GM12878 (cell line): Measurements from ENCODE around the gene PKHD1. TPM values are rescaled to one million over a fixed set of nuclear protein-coding genes. Genes with fewer than 3 reads are reported as not detected.

Source experiments
- ATAC-seq: fragments of 200-7000 bp; cut with Tn5 transposase; 3 replicates; pipeline ENCODE4 v1.9.1; 2020; ENCODE audit warnings: mild to moderate bottlenecking, moderate library complexity
- BruUV-seq: library from RNA; stranded (reverse); fragments of 400-500 nt; replicated peaks from 2 replicates; lab custom pipeline; 2021; lab: Mats Ljungman, UMichigan
- CTCF ChIA-PET: fragments of 300-600 bp; sonication (Branson Sonifier 250); formaldehyde crosslinking; extraction: SDS; loops from one replicate; lab custom pipeline; 2021; ENCODE audit warnings: inconsistent platforms; lab: Yijun Ruan, JAX
- POLR2A ChIA-PET: fragments of 350-600 bp; formaldehyde crosslinking; extraction: SDS; loops from one replicate; lab custom pipeline; 2021; ENCODE audit warnings: inconsistent platforms; lab: Charles Lee
- RAD21 ChIA-PET: fragments of 300-600 bp; sonication (Branson Sonifier 250); formaldehyde crosslinking; loops from one replicate; lab custom pipeline; 2023; ENCODE audit warnings: antibody characterized with exemption; ENCODE audit not compliant: unreplicated experiment; lab: Charles Lee
- SMC1A ChIA-PET: fragments of 300-600 bp; sonication (Branson Sonifier 250); formaldehyde crosslinking; loops from one replicate; lab custom pipeline; 2023; ENCODE audit not compliant: unreplicated experiment, uncharacterized antibody; lab: Charles Lee
- DNase-seq: peaks from one replicate; pipeline ENCODE4 v3.0.0-alpha.2; 2011; ENCODE audit warnings: low read depth, low spot score
- FAIRE-seq: peaks from 3 replicates; lab custom pipeline; 2011; peaks lifted over from hg19 to GRCh38; lab: Jason Lieb, UNC
- H2AFZ ChIP-seq: 2 replicates; pipeline ENCODE4 v1.6.0; 2011; ENCODE audit warnings: low read depth, low read length, control low read depth; ENCODE audit not compliant: control insufficient read depth
- H3K27ac ChIP-seq: 2 replicates; pipeline ENCODE4 v1.5.1; 2011; ENCODE audit warnings: control low read depth; ENCODE audit not compliant: control insufficient read depth, insufficient read depth
- H3K27me3 ChIP-seq, 2 experiments: replicated peaks in 1 of 2; 2 replicates each; pipeline versions ENCODE4 v1.6.0 to v1.6.1; 2011; ENCODE audit warnings: low read length in 1 of 2; ENCODE audit not compliant: control insufficient read depth in 2 of 2, insufficient read depth in 2 of 2
- H3K36me3 ChIP-seq, 2 experiments: 2 replicates each; pipeline ENCODE4 v1.5.1; 2011; ENCODE audit warnings: low read length in 1 of 2; ENCODE audit not compliant: control insufficient read depth in 2 of 2, insufficient read depth in 2 of 2
- H3K4me1 ChIP-seq: 2 replicates; pipeline ENCODE4 v1.6.1; 2011; ENCODE audit warnings: mild to moderate bottlenecking, low read length, moderate library complexity, mixed read lengths; ENCODE audit not compliant: control insufficient read depth, insufficient read depth
- H3K4me2 ChIP-seq: 2 replicates; pipeline ENCODE4 v1.6.0; 2011; ENCODE audit warnings: control low read depth; ENCODE audit not compliant: control insufficient read depth, insufficient read depth
- H3K4me3 ChIP-seq: fragments of 200-600 bp; sonication (generic); 2 replicates; pipeline ENCODE4 v1.5.1; 2016
- H3K79me2 ChIP-seq: 2 replicates; pipeline ENCODE4 v1.6.0; 2011; ENCODE audit warnings: low read length; ENCODE audit not compliant: control insufficient read depth, insufficient read depth
- H3K9ac ChIP-seq: 2 replicates; pipeline ENCODE4 v1.8.0; 2011; ENCODE audit warnings: low read length, control low read depth, mixed read lengths; ENCODE audit not compliant: control insufficient read depth, insufficient read depth
- H3K9me3 ChIP-seq: replicated peaks from 3 replicates; pipeline ENCODE4 v1.5.1; 2011; ENCODE audit warnings: mild to moderate bottlenecking, low read length; ENCODE audit not compliant: control insufficient read depth, insufficient read depth
- H4K20me1 ChIP-seq: 2 replicates; pipeline ENCODE4 v1.6.0; 2011; ENCODE audit not compliant: control insufficient read depth, insufficient read depth
- BHLHE40 ChIP-seq, 2 experiments: fragments of 450-650 bp in 1 of 2; IDR thresholded peaks; 2 replicates each; pipeline ENCODE4 v1.6.1; 2011 to 2017; ENCODE audit warnings: low read depth in 2 of 2, borderline replicate concordance in 1 of 2, improper control_type of control experiment in 1 of 2, low read length in 1 of 2, mild to moderate bottlenecking in 1 of 2
- ELK1 ChIP-seq: IDR thresholded peaks from 2 replicates; pipeline ENCODE4 v1.6.1; 2012; ENCODE audit warnings: low read depth, low read length, improper control_type of control experiment
- ESRRA ChIP-seq: IDR thresholded peaks from 2 replicates; pipeline ENCODE4 v1.6.1; 2012; ENCODE audit warnings: mild to moderate bottlenecking, low read length, improper control_type of control experiment
- HCFC1 ChIP-seq: fragments of 150-350 bp; IDR thresholded peaks from 2 replicates; pipeline ENCODE4 v1.6.1; 2014; ENCODE audit warnings: low read length
- NFIC ChIP-seq: IDR thresholded peaks from 2 replicates; pipeline ENCODE4 v1.6.1; 2012; ENCODE audit warnings: low read depth, mild to moderate bottlenecking, inconsistent platforms, low read length, moderate library complexity
- NR2C2 ChIP-seq: IDR thresholded peaks from 2 replicates; pipeline ENCODE4 v1.6.1; 2011; ENCODE audit warnings: borderline replicate concordance, low read depth; ENCODE audit not compliant: control insufficient read depth, insufficient read length
- RELB ChIP-seq: fragments of 450-650 bp; IDR thresholded peaks from 2 replicates; pipeline ENCODE4 v1.6.1; 2017; ENCODE audit warnings: low read depth, mild to moderate bottlenecking, moderate library complexity
- RUNX3 ChIP-seq: IDR thresholded peaks from 2 replicates; pipeline ENCODE4 v1.6.1; 2012; ENCODE audit warnings: low read length, inconsistent platforms
- SMAD1 ChIP-seq: fragments of 450-650 bp; IDR thresholded peaks from 2 replicates; pipeline ENCODE4 v1.6.1; 2018; ENCODE audit warnings: mild to moderate bottlenecking, low read depth; ENCODE audit not compliant: partially characterized antibody
- SMARCA5 ChIP-seq: fragments of 450-650 bp; IDR thresholded peaks from 2 replicates; pipeline ENCODE4 v1.6.1; 2017; ENCODE audit warnings: mild to moderate bottlenecking
- SREBF1 ChIP-seq: IDR thresholded peaks from 2 replicates; pipeline ENCODE4 v1.6.1; 2012; ENCODE audit warnings: mild to moderate bottlenecking, low read length
- SREBF2 ChIP-seq: IDR thresholded peaks from 2 replicates; pipeline ENCODE4 v1.6.1; 2012; ENCODE audit warnings: mild to moderate bottlenecking, low read length
- ZBED1 ChIP-seq: IDR thresholded peaks from 2 replicates; pipeline ENCODE4 v1.6.1; 2016; ENCODE audit warnings: borderline replicate concordance
- ZNF207 ChIP-seq: fragments of 450-650 bp; IDR thresholded peaks from 2 replicates; pipeline ENCODE4 v1.6.1; 2014; ENCODE audit warnings: antibody characterized with exemption, mild to moderate bottlenecking, borderline replicate concordance
- WGBS: methylation state at CpG from one replicate; pipeline ENCODE4 v1.1.6; 2016; ENCODE audit warnings: low lambda C conversion rate; ENCODE audit not compliant: insufficient replicate concordance, insufficient coverage; ENCODE audit errors: missing lambda C conversion rate; 5-methylcytosine and 5-hydroxymethylcytosine counted together
- in situ Hi-C: fragments of 300-500 bp; cut with MboI; formaldehyde crosslinking; loops from 9 replicates; pipeline ENCODE4 v1.14.3; 2018; ENCODE audit warnings: mixed read lengths
- intact Hi-C: fragments of 100-400 bp; cut with micrococcal nuclease; formaldehyde crosslinking; loops from one replicate; pipeline ENCODE4 v1.14.2; 2022; ENCODE audit not compliant: unreplicated experiment
- polyA plus RNA-seq, 11 experiments: library from polyadenylated mRNA; depleted of rRNA in 4 of 11; unstranded in 6 of 11; stranded (reverse) in 5 of 11; fragments of >200 nt; fragmentation: Nextera tagmentation in 4 of 11; fragmentation: Illumina TruSeq in 1 of 11; extraction: Ambion mirVana in 4 of 11; extraction: Trizol in 1 of 11; gene quantifications; 1 replicate in 1 of 11; 2 replicates in 10 of 11; pipeline versions ENCODE4 v1.2.1 to v1.2.3, GENCODE V29; 2011 to 2016; ENCODE audit warnings: inconsistent platforms in 2 of 11, missing spikeins in 2 of 11, low read depth in 1 of 11
- total RNA-seq, 4 experiments: library from RNA; depleted of rRNA in 3 of 4; stranded (reverse); fragments of >200 nt in 3 of 4; fragmentation: Illumina TruSeq in 1 of 4; extraction: Trizol in 1 of 4; gene quantifications; 2 replicates each; pipeline versions ENCODE4 v1.2.1 to v1.2.3, GENCODE V29; 2013 to 2021
- TF ChIP-seq, protein P1 (sequence below): fragments of 450-650 bp; IDR thresholded peaks from 2 replicates; pipeline ENCODE4 v1.6.1; 2017; ENCODE audit warnings: borderline replicate concordance
- TF ChIP-seq, protein P2 (sequence below): fragments of 150-350 bp; IDR thresholded peaks from 2 replicates; pipeline ENCODE4 v1.6.1; 2016; ENCODE audit warnings: low read depth, low read length

The PKHD1 gene
- total and polyA plus RNA-seq, 10 of the 15 experiments (the other 5 are each of a cell fraction or from before 2014, with no cell fraction given) = under 0.01 to 0.90 (median 0.02) TPM; not detected in 1

- CTCF ChIA-PET = interaction anchor here (0.8 to 3.7 kb wide), 7 partner anchors 10 to 40 kb away, joined by 3 to 28 read pairs (median 4); no protein-coding TSS in a partner anchor
- Histone ChIP-seq H3K9ac (no peak overlapping the region), H3K27ac (no peak overlapping the region), H3K4me3 (no peak overlapping the region), H4K20me1 (no peaks in the 10 kb centered on the region), H3K4me1 (no peaks in the 10 kb centered on the region), H3K4me2 (no peak overlapping the region), H3K79me2 (no peaks in the 10 kb centered on the region), H3K27me3 (no peaks in the 10 kb centered on the region), H3K9me3 (no peaks in the 10 kb centered on the region), H2AFZ (no peak overlapping the region), H3K36me3 (no peaks in the 10 kb centered on the region)
- SMC1A ChIA-PET = interaction anchor here (1.0 to 4.8 kb wide), 7 partner anchors 11 to 48 kb away, joined by 3 to 22 read pairs (median 3); no protein-coding TSS in a partner anchor
- in situ Hi-C loops = no loop called here
- no peak for ATAC-seq
- intact Hi-C loops = loop anchor here (10.0 kb wide), 1 partner anchor 455 kb away; no protein-coding TSS in a partner anchor
- POLR2A ChIA-PET = interaction anchor here (0.7 kb wide), 1 partner anchor 14 kb away, joined by 3 read pairs; no protein-coding TSS in a partner anchor
- BruUV-seq = no TSS peak
- 28% methylated on average over 6 of the region's 6 CpGs for WGBS
- RAD21 ChIA-PET = interaction anchor here (1.0 to 1.4 kb wide), 2 partner anchors 10 to 50 kb away, joined by 4 read pairs; no protein-coding TSS in a partner anchor
- no peak for FAIRE-seq
- DNase-seq = no peak
- TF ChIP-seq, protein P1, sequence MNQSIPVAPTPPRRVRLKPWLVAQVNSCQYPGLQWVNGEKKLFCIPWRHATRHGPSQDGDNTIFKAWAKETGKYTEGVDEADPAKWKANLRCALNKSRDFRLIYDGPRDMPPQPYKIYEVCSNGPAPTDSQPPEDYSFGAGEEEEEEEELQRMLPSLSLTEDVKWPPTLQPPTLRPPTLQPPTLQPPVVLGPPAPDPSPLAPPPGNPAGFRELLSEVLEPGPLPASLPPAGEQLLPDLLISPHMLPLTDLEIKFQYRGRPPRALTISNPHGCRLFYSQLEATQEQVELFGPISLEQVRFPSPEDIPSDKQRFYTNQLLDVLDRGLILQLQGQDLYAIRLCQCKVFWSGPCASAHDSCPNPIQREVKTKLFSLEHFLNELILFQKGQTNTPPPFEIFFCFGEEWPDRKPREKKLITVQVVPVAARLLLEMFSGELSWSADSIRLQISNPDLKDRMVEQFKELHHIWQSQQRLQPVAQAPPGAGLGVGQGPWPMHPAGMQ = no peak
- TF ChIP-seq RUNX3 = no peak
- TF ChIP-seq ZNF207 = no peak
- TF ChIP-seq SMARCA5 = no peak
- no peak for TF ChIP-seq NFIC
- TF ChIP-seq, protein P2, sequence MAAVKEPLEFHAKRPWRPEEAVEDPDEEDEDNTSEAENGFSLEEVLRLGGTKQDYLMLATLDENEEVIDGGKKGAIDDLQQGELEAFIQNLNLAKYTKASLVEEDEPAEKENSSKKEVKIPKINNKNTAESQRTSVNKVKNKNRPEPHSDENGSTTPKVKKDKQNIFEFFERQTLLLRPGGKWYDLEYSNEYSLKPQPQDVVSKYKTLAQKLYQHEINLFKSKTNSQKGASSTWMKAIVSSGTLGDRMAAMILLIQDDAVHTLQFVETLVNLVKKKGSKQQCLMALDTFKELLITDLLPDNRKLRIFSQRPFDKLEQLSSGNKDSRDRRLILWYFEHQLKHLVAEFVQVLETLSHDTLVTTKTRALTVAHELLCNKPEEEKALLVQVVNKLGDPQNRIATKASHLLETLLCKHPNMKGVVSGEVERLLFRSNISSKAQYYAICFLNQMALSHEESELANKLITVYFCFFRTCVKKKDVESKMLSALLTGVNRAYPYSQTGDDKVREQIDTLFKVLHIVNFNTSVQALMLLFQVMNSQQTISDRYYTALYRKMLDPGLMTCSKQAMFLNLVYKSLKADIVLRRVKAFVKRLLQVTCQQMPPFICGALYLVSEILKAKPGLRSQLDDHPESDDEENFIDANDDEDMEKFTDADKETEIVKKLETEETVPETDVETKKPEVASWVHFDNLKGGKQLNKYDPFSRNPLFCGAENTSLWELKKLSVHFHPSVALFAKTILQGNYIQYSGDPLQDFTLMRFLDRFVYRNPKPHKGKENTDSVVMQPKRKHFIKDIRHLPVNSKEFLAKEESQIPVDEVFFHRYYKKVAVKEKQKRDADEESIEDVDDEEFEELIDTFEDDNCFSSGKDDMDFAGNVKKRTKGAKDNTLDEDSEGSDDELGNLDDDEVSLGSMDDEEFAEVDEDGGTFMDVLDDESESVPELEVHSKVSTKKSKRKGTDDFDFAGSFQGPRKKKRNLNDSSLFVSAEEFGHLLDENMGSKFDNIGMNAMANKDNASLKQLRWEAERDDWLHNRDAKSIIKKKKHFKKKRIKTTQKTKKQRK = no peak
- no peak for TF ChIP-seq ZBED1
- TF ChIP-seq ELK1 = no peak
- no peak for TF ChIP-seq SREBF2
- TF ChIP-seq SMAD1 = no peak
- no peak for TF ChIP-seq NR2C2
- no peak for TF ChIP-seq HCFC1
- no peak for TF ChIP-seq ESRRA
- no peak for TF ChIP-seq RELB
- TF ChIP-seq SREBF1 = no peak
- no peak for TF ChIP-seq BHLHE40 (IDR thresholded peaks at IDR 0.05; ENCODE audit: borderline replicate concordance in 1 of 2, low read depth in 2 of 2, low read length in 1 of 2)
Observed at GRCh38 chr6:52010145-52010544, 77.3 kb downstream of the PKHD1 start.
